PFSK-1 (cell line): ENCODE measurements around the gene DHTKD1.

Source experiments
- FOXP2 ChIP-seq: optimal IDR thresholded peaks from 2 replicates; pipeline ENCODE3; 2011; ENCODE audit warnings: borderline replicate concordance, control low read depth, inconsistent platforms; ENCODE audit not compliant: insufficient read depth; ENCODE audit errors: extremely low read length, extremely low read depth
- POLR2AphosphoS5 ChIP-seq: IDR thresholded peaks from 2 replicates; pipeline ENCODE4 v1.6.1; 2012; ENCODE audit warnings: low read depth, mild to moderate bottlenecking, control low read depth, low read length, moderate library complexity
- REST ChIP-seq, 2 experiments: IDR thresholded peaks; 2 replicates each; pipeline versions ENCODE4 v1.6.1 to v1.8.0; 2011 to 2012; ENCODE audit warnings: low read depth in 2 of 2, low read length in 2 of 2, control low read depth in 1 of 2, inconsistent platforms in 1 of 2, mild to moderate bottlenecking in 1 of 2, moderate library complexity in 1 of 2; ENCODE audit not compliant: insufficient read depth in 1 of 2
- SIN3A ChIP-seq: IDR thresholded peaks from 2 replicates; pipeline ENCODE4 v1.6.1; 2012; ENCODE audit warnings: mild to moderate bottlenecking, low read length, moderate library complexity, borderline replicate concordance; ENCODE audit not compliant: insufficient read depth
- TAF1 ChIP-seq: IDR thresholded peaks from 2 replicates; pipeline ENCODE4 v1.6.1; 2012; ENCODE audit warnings: low read length, control low read depth, borderline replicate concordance; ENCODE audit not compliant: insufficient read depth

The DHTKD1 gene

DNA sequence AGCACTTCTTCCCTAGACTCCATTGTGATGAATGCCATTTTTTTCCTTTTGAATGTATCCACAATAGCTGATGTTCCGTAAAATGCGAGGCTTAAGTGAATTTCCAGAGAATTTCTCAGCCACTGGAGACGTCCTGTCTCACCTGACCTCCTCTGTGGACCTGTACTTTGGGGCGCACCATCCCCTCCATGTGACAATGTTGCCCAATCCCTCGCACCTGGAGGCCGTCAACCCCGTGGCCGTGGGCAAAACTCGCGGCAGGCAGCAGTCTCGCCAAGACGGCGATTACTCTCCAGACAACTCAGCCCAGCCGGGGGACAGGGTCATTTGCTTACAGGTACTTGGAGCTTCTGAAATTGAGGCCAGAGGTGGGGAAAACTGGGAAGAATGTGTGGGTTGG, 20.2 kb downstream of the DHTKD1 start:
- TF ChIP-seq REST (IDR thresholded peaks at IDR 0.05; ENCODE audit: insufficient read depth in 1 of 2, low read depth in 2 of 2, low read length in 2 of 2): no peak
- no peak for TF ChIP-seq FOXP2
- TF ChIP-seq TAF1: no peak

DNA sequence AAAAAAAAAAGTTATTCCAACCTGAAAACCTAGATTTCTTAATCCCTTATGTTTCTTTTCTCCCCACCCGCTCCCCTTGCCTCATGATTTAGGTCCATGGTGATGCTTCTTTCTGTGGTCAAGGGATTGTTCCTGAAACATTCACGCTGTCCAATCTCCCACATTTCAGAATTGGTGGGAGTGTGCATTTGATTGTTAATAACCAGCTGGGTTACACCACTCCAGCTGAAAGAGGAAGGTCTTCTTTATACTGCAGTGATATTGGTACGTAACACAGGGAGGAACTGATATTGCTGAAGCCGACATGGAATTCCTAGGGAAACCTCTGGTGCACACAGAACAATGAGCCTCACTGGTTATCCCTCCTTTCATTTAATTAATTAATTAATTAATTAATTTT, 22.7 kb downstream of the DHTKD1 start:
- TF ChIP-seq SIN3A: no peak
- no peak for TF ChIP-seq POLR2AphosphoS5
- no peak for TF ChIP-seq TAF1
- TF ChIP-seq REST (IDR thresholded peaks at IDR 0.05; ENCODE audit: insufficient read depth in 1 of 2, low read depth in 2 of 2, low read length in 2 of 2): no peak
- no peak for TF ChIP-seq FOXP2

DNA sequence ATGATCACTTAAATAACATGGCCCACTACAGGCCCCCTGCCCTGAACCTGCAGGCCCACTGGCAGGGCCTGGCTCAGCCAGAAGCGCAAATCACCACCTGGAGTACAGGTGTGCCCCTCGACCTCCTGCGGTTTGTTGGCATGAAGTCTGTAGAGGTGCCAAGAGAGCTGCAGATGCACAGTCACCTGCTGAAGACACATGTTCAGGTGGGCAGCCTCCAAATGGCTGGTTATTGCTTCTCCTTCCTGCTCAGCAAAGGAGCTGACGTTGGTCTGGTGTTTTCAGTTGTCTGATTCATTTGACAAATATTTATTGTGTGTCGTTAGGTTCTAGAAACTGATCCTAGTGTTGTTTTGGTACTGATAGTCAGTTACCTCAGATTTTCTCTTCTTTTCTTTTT, 29.0 kb downstream of the DHTKD1 start:
- TF ChIP-seq SIN3A (no peak), POLR2AphosphoS5 (no peak), REST (IDR thresholded peaks at IDR 0.05; ENCODE audit: insufficient read depth in 1 of 2, low read depth in 2 of 2, low read length in 2 of 2) (no peak), FOXP2 (no peak)

DNA sequence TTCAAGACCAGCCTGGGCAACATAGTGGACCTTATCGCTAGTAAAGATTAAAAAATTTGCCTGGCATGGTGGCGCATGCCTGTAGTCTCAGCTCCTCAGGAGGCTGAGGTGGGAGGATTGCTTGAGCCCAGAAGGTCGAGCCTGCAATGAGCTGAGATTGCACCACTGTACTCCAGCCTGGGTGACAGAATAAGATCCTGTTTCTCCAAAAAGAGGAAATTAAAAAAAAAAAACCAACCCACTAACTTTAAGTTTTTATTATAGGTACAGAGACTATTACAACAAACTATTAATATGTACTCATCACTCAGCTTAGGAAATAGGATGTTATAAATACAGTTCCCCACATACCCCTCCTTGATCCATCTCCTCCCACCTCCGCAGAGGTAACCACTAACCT, 30.2 kb downstream of the DHTKD1 start:
- no peak for TF ChIP-seq FOXP2
- TF ChIP-seq SIN3A: no peak
- TF ChIP-seq REST (IDR thresholded peaks at IDR 0.05; ENCODE audit: insufficient read depth in 1 of 2, low read depth in 2 of 2, low read length in 2 of 2): no peak
- no peak for TF ChIP-seq POLR2AphosphoS5
- no peak for TF ChIP-seq TAF1

DNA sequence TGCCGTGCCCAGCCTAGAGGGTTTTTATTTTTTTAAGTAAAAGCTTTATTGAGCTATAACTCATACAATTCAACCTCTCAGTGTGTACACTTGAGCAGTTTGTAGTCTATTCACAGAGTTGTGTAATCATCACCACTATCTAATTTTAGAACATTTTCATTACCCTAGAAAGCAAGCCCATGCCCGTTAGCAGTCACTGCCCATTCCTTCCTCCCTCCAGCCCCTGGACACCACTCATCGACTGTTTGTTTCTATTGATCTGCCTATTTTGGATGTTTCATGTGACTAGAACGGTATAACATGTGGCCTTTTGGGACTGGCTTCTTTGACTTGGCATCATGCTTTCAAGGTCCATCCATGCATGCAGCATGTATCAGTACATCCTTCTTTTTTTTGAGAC, 35.0 kb downstream of the DHTKD1 start:
- TF ChIP-seq REST (IDR thresholded peaks at IDR 0.05; ENCODE audit: insufficient read depth in 1 of 2, low read depth in 2 of 2, low read length in 2 of 2) (no peak), SIN3A (no peak), POLR2AphosphoS5 (no peak), TAF1 (no peak), FOXP2 (no peak)
